HG03378 (cell line): ENCODE data around the gene LRTM2.

ENCODE experiments used
- ATAC-seq: cut with Tn5 transposase; IDR thresholded peaks from one replicate; pipeline ENCODE4 v1.9.1; 2021; ENCODE audit warnings: mild to moderate bottlenecking, moderate library complexity; ENCODE audit not compliant: unreplicated experiment

The LRTM2 gene

GRCh38 chr12:1857821-1858220 is 37.5 kb downstream of the LRTM2 start:
- ATAC-seq: no peak

GRCh38 chr12:1858456-1858855 is 38.1 kb downstream of the LRTM2 start:
- ATAC-seq: no peak

GRCh38 chr12:1859643-1860042 is 39.3 kb downstream of the LRTM2 start:
- no peak for ATAC-seq

- ATAC-seq: no peak
These were observed 42.6 kb downstream of the LRTM2 start for GRCh38 chr12:1862973-1863372.

- ATAC-seq: no peak
These were observed 43.5 kb downstream of the LRTM2 start for GRCh38 chr12:1863823-1864222.

GRCh38 chr12:1864456-1864855 is 44.1 kb downstream of the LRTM2 start:
- ATAC-seq: no peak

GRCh38 chr12:1864867-1865266 is 44.5 kb downstream of the LRTM2 start:
- no peak for ATAC-seq

GRCh38 chr12:1865284-1865866 is 45.0 kb downstream of the LRTM2 start:
- ATAC-seq: no peak

- no peak for ATAC-seq
These were observed 48.8 kb downstream of the LRTM2 start for GRCh38 chr12:1869145-1869544.

- no peak for ATAC-seq
These were observed 49.7 kb downstream of the LRTM2 start for GRCh38 chr12:1870086-1870485.

GRCh38 chr12:1870998-1871917 is 50.9 kb downstream of the LRTM2 start:
- no peak for ATAC-seq

- ATAC-seq: no peak
These were observed 51.6 kb downstream of the LRTM2 start for GRCh38 chr12:1872001-1872400.

- ATAC-seq: no peak
These were observed 52.1 kb downstream of the LRTM2 start for GRCh38 chr12:1872448-1872847.

- no peak for ATAC-seq
These were observed 53.5 kb downstream of the LRTM2 start for GRCh38 chr12:1873531-1874510.

- no peak for ATAC-seq
These were observed 55.2 kb downstream of the LRTM2 start for GRCh38 chr12:1875608-1876007.

- no peak for ATAC-seq
These were observed 55.7 kb downstream of the LRTM2 start for GRCh38 chr12:1876086-1876485.

- no peak for ATAC-seq
These were observed 57.0 kb downstream of the LRTM2 start for GRCh38 chr12:1877169-1877878.

- no peak for ATAC-seq
These were observed 57.8 kb downstream of the LRTM2 start for GRCh38 chr12:1878214-1878613.

GRCh38 chr12:1878695-1879094 is 58.3 kb downstream of the LRTM2 start:
- no peak for ATAC-seq

GRCh38 chr12:1879633-1880032 is 59.3 kb downstream of the LRTM2 start:
- no peak for ATAC-seq
